ENCODE results near the gene ANO5. TPM values are rescaled to one million over a fixed set of nuclear protein-coding genes. Genes with fewer than 3 reads are reported as not detected.

ANO5 gene
- polyA plus RNA-seq, 2 of the 4 experiments (the other 2 are of a cell fraction): 3.1 to 8.6 TPM

DNA sequence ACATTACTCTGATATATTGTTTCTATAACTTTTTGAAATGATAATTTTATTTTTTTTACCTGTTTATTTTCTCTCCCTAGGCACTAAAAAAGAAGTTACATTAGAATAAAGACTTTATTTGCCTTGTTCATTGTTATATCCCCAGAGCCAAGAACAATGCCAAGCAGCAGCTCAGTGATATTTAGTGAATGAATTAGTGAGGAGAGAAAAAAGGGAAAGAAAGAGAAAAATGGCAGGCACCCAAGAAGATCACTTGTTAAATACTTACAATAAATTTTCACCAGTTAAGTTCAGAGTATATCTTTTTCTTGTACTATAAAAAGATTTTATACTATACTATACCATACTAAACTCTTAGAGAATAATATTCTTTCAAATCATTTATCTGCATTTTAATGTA lies 13.3 kb upstream of the ANO5 start:
- H3K27ac ChIP-seq: no peak overlapping the region
- DNase-seq (ENCODE audit: low read depth in 1 of 2, low spot score in 1 of 2): no peak
- CTCF ChIA-PET: interaction anchor here (1.3 kb wide), 1 partner anchor 12 kb away, joined by 4 read pairs; no protein-coding TSS in a partner anchor
- no peak overlapping the region for H3K4me2 ChIP-seq
- no peak for ATAC-seq
- no peaks in the 10 kb centered on the region for H3K4me1 ChIP-seq
- POLR2A ChIA-PET: no interaction called here
- H3K4me3 ChIP-seq: no peak overlapping the region
- H3K9me3 ChIP-seq: no peaks in the 10 kb centered on the region
- no peak for FAIRE-seq
- no peak for TF ChIP-seq RNF2 (IDR thresholded peaks at IDR 0.05; ENCODE audit: borderline replicate concordance, low read depth)
- no peak for TF ChIP-seq HOXB13 (CRISPR knock-in tag; IDR thresholded peaks at IDR 0.05; ENCODE audit: low read depth)
- no peak for TF ChIP-seq TP53 (CRISPR knock-in tag; IDR thresholded peaks at IDR 0.05)
- TF ChIP-seq, protein P1, sequence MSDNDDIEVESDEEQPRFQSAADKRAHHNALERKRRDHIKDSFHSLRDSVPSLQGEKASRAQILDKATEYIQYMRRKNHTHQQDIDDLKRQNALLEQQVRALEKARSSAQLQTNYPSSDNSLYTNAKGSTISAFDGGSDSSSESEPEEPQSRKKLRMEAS (IDR thresholded peaks at IDR 0.05): no peak

DNA sequence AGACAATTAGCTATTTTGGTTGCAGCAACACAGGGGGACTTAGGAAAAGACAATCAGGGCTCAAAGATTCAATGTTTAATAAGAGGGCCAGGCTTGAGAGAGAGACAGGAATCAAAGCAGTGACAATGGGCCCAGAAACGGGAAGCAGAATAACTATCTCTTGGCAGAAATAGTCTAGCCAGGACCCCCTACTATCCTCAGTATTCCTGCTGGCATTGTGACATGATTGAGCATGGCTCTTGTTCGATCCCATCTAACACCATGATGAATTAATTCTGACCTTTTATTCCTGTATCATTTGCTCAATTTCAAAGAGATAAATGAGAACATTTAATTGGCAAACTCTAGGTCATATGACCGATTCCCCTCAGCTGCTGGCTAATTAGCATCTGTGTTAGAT lies 12.8 kb upstream of the ANO5 start:
- WGBS (ENCODE audit: missing lambda C conversion rate): 7% methylated on average over 3 of the region's 3 CpGs
- no peaks in the 10 kb centered on the region for H3K4me1 ChIP-seq
- ChIA-PET POLR2A (no interaction called here), CTCF (interaction anchor here (1.3 kb wide), 1 partner anchor 12 kb away, joined by 4 read pairs; no protein-coding TSS in a partner anchor)
- FAIRE-seq: no peak
- ATAC-seq: no peak
- no peak for DNase-seq (ENCODE audit: low read depth in 1 of 2, low spot score in 1 of 2)
- no peaks in the 10 kb centered on the region for H3K9me3 ChIP-seq
- TF ChIP-seq SREBF2 (IDR thresholded peaks at IDR 0.05) (no peak), EHF (CRISPR knock-in tag; IDR thresholded peaks at IDR 0.05) (no peak), HOXB5 (CRISPR knock-in tag; IDR thresholded peaks at IDR 0.05) (no peak), POLR2A (IDR thresholded peaks at IDR 0.05; ENCODE audit: low read length) (no peak), HEYL (CRISPR knock-in tag; IDR thresholded peaks at IDR 0.05) (no peak), CEBPB (IDR thresholded peaks at IDR 0.05) (no peak), CHD4 (IDR thresholded peaks at IDR 0.05; ENCODE audit: borderline replicate concordance) (no peak), FOXS1 (CRISPR knock-in tag; IDR thresholded peaks at IDR 0.05) (no peak), MAFK (IDR thresholded peaks at IDR 0.05; ENCODE audit: partially characterized antibody) (no peak), ZSCAN20 (CRISPR knock-in tag; IDR thresholded peaks at IDR 0.05) (no peak), RNF2 (IDR thresholded peaks at IDR 0.05; ENCODE audit: borderline replicate concordance, low read depth) (no peak), KDM1A (IDR thresholded peaks at IDR 0.05; ENCODE audit: low read depth) (no peak), FOSL2 (IDR thresholded peaks at IDR 0.05) (no peak), FOSL2 (CRISPR knock-in tag; IDR thresholded peaks at IDR 0.05) (no peak), JUNB (IDR thresholded peaks at IDR 0.05) (no peak)
- TF ChIP-seq, protein P2, sequence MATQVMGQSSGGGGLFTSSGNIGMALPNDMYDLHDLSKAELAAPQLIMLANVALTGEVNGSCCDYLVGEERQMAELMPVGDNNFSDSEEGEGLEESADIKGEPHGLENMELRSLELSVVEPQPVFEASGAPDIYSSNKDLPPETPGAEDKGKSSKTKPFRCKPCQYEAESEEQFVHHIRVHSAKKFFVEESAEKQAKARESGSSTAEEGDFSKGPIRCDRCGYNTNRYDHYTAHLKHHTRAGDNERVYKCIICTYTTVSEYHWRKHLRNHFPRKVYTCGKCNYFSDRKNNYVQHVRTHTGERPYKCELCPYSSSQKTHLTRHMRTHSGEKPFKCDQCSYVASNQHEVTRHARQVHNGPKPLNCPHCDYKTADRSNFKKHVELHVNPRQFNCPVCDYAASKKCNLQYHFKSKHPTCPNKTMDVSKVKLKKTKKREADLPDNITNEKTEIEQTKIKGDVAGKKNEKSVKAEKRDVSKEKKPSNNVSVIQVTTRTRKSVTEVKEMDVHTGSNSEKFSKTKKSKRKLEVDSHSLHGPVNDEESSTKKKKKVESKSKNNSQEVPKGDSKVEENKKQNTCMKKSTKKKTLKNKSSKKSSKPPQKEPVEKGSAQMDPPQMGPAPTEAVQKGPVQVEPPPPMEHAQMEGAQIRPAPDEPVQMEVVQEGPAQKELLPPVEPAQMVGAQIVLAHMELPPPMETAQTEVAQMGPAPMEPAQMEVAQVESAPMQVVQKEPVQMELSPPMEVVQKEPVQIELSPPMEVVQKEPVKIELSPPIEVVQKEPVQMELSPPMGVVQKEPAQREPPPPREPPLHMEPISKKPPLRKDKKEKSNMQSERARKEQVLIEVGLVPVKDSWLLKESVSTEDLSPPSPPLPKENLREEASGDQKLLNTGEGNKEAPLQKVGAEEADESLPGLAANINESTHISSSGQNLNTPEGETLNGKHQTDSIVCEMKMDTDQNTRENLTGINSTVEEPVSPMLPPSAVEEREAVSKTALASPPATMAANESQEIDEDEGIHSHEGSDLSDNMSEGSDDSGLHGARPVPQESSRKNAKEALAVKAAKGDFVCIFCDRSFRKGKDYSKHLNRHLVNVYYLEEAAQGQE (IDR thresholded peaks at IDR 0.05): no peak
- TF ChIP-seq, protein P3, sequence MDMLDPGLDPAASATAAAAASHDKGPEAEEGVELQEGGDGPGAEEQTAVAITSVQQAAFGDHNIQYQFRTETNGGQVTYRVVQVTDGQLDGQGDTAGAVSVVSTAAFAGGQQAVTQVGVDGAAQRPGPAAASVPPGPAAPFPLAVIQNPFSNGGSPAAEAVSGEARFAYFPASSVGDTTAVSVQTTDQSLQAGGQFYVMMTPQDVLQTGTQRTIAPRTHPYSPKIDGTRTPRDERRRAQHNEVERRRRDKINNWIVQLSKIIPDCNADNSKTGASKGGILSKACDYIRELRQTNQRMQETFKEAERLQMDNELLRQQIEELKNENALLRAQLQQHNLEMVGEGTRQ (IDR thresholded peaks at IDR 0.05): no peak
- TF ChIP-seq, protein P4, sequence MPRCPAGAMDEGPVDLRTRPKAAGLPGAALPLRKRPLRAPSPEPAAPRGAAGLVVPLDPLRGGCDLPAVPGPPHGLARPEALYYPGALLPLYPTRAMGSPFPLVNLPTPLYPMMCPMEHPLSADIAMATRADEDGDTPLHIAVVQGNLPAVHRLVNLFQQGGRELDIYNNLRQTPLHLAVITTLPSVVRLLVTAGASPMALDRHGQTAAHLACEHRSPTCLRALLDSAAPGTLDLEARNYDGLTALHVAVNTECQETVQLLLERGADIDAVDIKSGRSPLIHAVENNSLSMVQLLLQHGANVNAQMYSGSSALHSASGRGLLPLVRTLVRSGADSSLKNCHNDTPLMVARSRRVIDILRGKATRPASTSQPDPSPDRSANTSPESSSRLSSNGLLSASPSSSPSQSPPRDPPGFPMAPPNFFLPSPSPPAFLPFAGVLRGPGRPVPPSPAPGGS (IDR thresholded peaks at IDR 0.05): no peak
- TF ChIP-seq, protein P5, sequence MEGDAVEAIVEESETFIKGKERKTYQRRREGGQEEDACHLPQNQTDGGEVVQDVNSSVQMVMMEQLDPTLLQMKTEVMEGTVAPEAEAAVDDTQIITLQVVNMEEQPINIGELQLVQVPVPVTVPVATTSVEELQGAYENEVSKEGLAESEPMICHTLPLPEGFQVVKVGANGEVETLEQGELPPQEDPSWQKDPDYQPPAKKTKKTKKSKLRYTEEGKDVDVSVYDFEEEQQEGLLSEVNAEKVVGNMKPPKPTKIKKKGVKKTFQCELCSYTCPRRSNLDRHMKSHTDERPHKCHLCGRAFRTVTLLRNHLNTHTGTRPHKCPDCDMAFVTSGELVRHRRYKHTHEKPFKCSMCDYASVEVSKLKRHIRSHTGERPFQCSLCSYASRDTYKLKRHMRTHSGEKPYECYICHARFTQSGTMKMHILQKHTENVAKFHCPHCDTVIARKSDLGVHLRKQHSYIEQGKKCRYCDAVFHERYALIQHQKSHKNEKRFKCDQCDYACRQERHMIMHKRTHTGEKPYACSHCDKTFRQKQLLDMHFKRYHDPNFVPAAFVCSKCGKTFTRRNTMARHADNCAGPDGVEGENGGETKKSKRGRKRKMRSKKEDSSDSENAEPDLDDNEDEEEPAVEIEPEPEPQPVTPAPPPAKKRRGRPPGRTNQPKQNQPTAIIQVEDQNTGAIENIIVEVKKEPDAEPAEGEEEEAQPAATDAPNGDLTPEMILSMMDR (IDR thresholded peaks at IDR 0.05): no peak
- H3K4me3 ChIP-seq: no peak overlapping the region
- no peak overlapping the region for H3K27ac ChIP-seq
- H3K4me2 ChIP-seq: no peak overlapping the region
